GM20000 (cell line): ENCODE data around the gene ACKR4.
"Not testable (repeated sequence)": the region's sequence is repeated elsewhere in the genome, so short reads cannot be mapped to it uniquely, and the experiment has no call there.

Source experiments
- DNase-seq: peaks from one replicate; pipeline ENCODE4 v3.0.0; 2012; ENCODE audit warnings: low spot score
- CTCF ChIP-seq: IDR thresholded peaks from 2 replicates; pipeline ENCODE4 v1.5.1; 2012; ENCODE audit warnings: mild to moderate bottlenecking, control low read depth; ENCODE audit errors: extremely low read depth, missing control alignments

ACKR4 gene

DNA sequence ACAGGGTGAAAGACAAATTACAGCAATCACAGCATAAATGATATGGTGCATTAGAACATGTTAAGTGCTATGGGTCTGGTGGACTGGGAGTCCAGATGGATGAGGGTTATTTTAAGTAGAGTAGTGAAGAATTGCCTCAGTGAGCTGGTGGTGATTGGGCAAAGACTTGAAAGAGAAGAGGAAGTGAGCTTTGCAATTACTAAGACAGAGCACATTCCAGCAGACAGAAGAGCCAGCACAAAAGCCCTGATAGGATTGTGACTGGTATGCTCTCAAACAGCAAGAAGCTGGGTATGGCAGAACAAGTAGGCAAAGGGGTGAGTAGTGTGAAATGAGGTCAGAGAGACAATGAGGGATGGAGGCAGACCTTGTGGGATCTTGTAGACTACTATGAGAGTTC, 2.1 kb upstream of the ACKR4 start:
- TF ChIP-seq CTCF: no peak

DNA sequence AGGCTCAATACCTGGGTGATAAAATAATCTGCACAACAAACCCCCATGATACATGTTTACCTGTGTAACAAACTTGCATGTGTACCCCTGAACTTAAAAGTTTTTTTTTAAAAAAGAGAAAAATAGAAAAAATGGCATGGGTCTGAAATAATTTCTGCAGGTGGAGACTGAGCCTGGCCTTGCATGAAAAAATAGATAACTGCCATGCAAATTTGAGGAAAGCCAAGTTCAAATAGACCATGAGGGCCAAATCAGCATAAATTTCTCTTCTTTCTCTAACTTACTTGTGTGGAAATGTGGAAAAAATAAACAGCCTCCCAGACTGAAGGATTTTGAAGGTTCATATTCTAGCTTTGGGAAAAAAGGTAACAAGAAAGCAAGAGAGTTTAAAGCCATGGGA, 744 bp upstream of the ACKR4 start:
- no peak for TF ChIP-seq CTCF
- DNase-seq: no peak

More for the DNA sequence above, 2.1 kb upstream of the ACKR4 start:
- DNase-seq: no peak

- DNase-seq: no peak
- TF ChIP-seq CTCF: no peak
These were observed 590 bp downstream of the ACKR4 start for GRCh38 chr3:132597660-132598059.

DNA sequence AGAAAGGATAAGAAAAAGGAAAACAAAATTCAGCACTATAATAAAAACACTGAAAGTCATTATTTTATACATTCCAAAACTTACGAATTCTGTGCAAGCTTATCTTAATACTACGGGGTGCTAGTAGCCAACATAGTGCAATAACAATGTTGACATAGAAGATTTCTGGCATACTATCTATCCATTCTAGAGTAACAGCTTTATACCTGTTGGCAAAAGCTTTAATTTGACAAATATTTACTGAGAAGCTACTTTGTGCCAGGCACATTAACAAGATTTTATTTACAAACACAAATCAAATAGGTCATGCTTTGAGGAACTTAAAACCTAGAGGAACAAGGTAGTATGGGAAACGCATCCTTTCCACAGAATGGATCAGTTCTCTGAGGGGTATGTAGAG, 1.1 kb downstream of the ACKR4 start:
- no peak for TF ChIP-seq CTCF
- no peak for DNase-seq

DNA sequence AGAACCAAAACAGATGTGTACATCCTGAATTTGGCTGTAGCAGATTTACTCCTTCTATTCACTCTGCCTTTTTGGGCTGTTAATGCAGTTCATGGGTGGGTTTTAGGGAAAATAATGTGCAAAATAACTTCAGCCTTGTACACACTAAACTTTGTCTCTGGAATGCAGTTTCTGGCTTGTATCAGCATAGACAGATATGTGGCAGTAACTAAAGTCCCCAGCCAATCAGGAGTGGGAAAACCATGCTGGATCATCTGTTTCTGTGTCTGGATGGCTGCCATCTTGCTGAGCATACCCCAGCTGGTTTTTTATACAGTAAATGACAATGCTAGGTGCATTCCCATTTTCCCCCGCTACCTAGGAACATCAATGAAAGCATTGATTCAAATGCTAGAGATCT, 3.5 kb downstream of the ACKR4 start:
- not testable (repeated sequence) for DNase-seq

DNA sequence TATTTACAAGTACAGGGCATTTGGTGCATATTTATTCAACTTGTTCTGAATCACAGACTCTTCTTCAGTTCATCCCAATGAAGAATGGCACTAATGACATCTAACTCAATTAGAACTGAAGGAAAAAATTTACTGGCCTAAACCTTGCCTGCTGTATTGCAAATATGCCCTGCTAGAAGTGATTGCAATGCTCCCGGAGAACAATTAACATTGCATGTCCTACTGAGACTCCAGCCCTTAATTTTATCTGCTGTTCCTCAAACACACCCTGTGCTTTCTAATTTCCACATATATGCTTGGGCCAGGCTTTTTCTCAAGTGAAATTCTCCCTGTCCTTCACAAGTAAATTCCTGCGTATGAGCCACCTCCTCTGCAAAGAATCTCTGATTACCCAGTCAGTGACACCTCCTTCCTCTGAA, 8.3 kb downstream of the ACKR4 start:
- TF ChIP-seq CTCF: no peak
- no peak for DNase-seq

DNA sequence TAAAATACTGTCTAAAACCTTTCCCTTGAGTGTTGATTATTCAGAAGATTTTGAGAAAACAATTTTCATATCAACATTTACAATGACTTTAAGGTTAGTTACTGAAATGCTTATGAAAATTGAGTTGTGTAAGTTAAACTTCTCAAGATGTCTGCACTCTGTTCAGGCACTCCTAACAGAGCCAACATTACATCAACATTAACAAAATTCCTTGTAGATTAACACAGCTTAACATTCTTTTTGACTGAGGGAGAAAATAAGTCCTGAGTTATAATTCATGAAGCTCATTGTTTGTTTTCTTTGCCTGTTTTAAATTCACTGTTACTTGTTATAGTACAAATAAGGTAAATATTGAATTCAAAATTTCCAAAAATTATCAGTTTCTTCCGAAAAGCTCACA, 9.0 kb downstream of the ACKR4 start:
- no peak for TF ChIP-seq CTCF
- DNase-seq: no peak

- DNase-seq: not testable (repeated sequence)
These were observed 9.6 kb downstream of the ACKR4 start for GRCh38 chr3:132606620-132607019.

- not testable (repeated sequence) for DNase-seq
These were observed 18.2 kb downstream of the ACKR4 start for GRCh38 chr3:132615301-132615700.
